ENCODE results near the gene ZIC5. TPM values are rescaled to one million over a fixed set of nuclear protein-coding genes. Genes with fewer than 3 reads are reported as not detected.

The ZIC5 gene
- total RNA-seq, 1 donor from 2014 or later = not detected

DNA sequence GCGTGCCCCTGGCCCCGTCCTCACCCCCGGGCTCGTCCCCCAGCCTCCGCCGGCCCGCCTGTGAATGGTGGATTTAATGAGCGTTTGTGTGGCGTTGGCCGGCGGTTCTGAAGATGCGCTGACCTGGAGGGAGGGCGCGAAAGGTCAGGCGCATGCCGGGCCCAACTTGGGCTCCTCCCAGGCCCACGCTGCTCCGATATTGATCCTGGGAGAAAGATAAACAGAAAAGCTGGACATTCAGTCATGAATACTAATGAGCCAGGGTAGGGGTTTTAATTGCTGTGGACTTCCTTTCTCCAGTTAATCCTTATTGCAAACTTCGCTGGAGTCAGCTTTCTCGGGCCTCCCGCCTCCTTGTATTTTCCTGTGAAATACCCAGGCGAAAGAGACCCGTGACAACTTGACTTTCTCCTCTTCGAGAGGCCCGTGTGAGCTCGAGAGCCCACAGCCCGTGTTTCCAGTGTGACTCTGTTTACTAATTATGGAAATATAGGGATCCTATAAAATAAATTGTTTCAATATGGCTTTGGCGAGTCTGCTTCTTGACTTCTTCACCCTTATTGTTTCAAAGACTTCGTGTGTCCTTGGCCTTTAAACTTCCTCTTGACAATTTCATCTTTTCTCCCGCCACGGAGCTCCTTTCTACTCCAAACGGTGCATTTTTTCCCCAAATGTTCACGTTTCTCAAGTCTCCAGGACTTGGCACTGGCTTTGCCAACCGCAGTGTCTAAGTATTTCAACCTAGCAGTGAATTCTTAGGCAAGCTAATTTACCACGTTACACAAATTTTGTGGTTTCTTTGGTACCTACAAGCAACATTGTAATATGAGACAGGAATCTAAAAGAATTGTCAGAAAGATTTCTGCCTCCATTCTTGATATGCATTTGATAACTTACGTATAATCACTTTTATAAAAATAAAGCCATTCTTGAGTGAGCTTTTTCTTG is 20.5 kb upstream of the ZIC5 start:
- Mint-ChIP-seq H3K9me3 (no peaks in the 10 kb centered on the region), H3K4me1 (ENCODE audit: low read depth) (peaks cover 14% of the 10 kb centered on the region), H3K36me3 (ENCODE audit: low read depth) (peaks cover 3% of the 10 kb centered on the region), H3K4me3 (ENCODE audit: low read depth) (no peak overlapping the region), H3K27me3 (ENCODE audit: low read depth) (peaks cover 91% of the 10 kb centered on the region), H3K27ac (peak overlapping the region; percentile 63)
- no peak for DNase-seq (ENCODE audit: low spot score)
- intact Hi-C loops (cut with micrococcal nuclease) = loop anchor here (2.0 kb wide), 1 partner anchor 17 kb away; no protein-coding TSS in a partner anchor

DNA sequence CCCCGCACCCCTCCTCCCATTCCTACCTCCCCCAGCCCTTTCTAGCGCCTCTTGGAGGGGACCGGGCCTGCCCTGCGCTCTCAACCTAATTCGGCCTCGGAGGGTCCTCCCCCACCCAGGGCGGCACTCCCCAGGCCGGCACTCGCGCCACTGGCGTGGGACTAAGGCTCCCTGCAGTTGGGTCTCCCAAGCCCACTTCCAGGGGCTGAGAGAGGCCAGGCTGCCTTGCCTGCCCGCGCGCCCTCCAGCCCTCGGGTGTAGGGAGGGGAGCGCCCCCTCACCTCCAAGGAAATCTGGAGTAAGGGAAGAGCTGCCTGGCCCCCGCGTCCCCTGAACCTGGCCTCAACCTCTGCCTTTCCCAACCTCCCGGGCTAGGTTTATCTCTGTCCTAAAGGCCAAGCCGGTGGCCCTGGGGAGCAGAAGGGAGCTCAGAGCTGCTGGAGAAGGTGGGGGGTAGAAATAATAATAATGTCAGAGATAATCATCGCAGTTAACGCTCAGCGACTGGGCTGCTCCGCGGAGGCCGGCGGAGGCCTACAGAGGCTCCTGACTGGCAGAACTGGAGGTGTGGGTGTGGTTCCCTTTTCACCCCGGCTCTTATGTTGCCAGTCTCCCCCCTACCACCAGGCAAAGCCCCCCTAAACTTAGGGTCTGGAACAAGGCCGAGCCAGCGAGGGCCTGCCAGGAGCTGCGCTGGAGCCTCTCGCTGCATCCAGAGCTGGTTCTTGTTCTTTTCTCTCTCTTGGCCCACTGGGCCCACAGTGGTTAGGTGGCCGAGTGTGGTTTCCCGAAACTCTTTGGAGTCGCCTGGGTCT is 19.7 kb upstream of the ZIC5 start:
- H3K4me3 Mint-ChIP-seq (ENCODE audit: low read depth) = no peak overlapping the region
- H3K27me3 Mint-ChIP-seq (ENCODE audit: low read depth) = peaks cover 92% of the 10 kb centered on the region
- peaks cover under 1% of the 10 kb centered on the region for H3K9me3 Mint-ChIP-seq
- peaks cover 4% of the 10 kb centered on the region for H3K36me3 Mint-ChIP-seq (ENCODE audit: low read depth)
- DNase-seq (ENCODE audit: low spot score) = no peak
- H3K4me1 Mint-ChIP-seq (ENCODE audit: low read depth) = peaks cover 14% of the 10 kb centered on the region
- intact Hi-C loops (cut with micrococcal nuclease) = no loop called here
- H3K27ac Mint-ChIP-seq = no peak overlapping the region

DNA sequence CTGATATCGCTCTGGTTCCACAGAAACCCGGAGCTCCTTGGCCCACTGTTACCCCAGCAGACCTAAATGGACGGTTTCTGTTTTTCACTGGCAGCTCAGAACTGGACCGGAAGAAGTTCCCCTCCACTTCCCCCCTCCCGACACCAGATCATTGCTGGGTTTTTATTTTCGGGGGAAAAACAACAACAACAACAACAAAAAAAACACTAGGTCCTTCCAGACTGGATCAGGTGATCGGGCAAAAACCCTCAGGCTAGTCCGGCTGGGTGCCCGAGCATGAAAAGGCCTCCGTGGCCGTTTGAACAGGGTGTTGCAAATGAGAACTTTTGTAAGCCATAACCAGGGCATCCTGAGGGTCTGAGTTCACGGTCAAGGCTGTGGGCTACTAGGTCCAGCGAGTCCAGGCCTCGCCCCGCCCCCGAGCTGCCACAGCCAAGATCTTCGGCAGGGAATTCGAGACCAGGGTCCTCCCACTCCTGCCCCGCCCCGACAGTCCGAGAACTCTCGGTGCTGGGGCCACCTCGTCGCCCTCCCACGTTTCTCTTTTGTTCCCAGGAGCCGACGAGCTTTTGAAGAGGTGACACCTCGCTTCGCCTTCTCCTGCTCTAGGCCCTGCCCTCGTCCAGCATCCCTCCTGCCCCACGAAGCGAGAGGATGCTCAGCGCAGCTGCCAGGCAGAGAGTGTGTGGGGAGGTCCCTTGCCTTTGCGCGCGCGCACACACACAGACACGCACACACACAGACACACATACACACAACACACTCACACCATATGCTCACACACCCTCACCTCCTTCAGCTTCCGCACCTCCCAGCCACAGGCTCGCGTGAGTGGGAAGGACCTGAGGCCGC is 18.8 kb upstream of the ZIC5 start:
- H3K4me1 Mint-ChIP-seq (ENCODE audit: low read depth) = peaks cover 9% of the 10 kb centered on the region
- no peak overlapping the region for H3K4me3 Mint-ChIP-seq (ENCODE audit: low read depth)
- peaks cover 6% of the 10 kb centered on the region for H3K36me3 Mint-ChIP-seq (ENCODE audit: low read depth)
- peaks cover 4% of the 10 kb centered on the region for H3K9me3 Mint-ChIP-seq
- DNase-seq (ENCODE audit: low spot score) = no peak
- H3K27ac Mint-ChIP-seq = no peak overlapping the region
- H3K27me3 Mint-ChIP-seq (ENCODE audit: low read depth) = peaks cover 90% of the 10 kb centered on the region
- intact Hi-C loops (cut with micrococcal nuclease) = no loop called here

DNA sequence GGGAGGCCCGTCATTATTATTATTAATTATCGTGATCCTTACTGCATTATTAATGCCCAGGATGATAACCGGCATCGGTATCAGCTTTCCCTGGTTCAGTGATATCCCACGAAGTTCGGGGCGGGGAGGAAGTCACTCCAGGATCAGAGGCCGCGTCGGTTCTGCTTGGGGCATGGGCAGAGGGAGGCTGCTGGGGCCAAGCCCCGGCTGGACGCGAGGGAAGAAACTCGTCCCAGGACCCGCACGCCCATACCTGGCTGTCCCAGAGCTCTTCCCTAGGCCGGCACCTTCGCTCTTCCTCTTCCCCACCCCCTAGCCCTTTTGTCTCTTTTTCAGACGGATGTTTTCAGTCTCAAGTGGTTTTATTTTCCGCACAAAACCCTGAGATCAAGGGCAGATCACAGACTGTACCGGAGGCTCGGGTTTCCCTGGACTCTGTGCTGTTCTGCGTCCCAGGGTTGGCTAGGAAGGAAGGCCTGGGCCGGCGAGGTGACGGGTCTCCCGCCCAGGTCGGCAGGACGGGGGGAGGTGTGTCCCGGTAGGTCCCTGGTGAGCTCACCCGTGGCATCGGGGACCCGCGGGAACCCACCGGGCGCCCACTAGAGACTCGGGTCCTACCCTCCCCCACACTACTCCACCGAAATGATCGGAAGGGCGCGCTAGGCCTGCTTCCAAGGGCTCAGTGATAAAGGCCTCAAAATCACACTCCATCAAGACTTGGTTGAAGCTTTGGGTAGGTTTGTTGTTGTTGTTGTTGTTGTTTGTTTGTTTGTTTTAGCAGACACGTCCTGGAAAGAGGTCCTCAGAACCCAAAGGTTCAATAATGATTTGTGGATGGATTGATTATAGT is 17.9 kb upstream of the ZIC5 start:
- Mint-ChIP-seq H3K4me3 (ENCODE audit: low read depth) (no peak overlapping the region), H3K27me3 (ENCODE audit: low read depth) (peaks cover 86% of the 10 kb centered on the region), H3K4me1 (ENCODE audit: low read depth) (peaks cover 9% of the 10 kb centered on the region), H3K36me3 (ENCODE audit: low read depth) (peaks cover 6% of the 10 kb centered on the region), H3K9me3 (peaks cover 5% of the 10 kb centered on the region), H3K27ac (no peak overlapping the region)
- intact Hi-C loops (cut with micrococcal nuclease) = no loop called here
- DNase-seq (ENCODE audit: low spot score) = no peak

DNA sequence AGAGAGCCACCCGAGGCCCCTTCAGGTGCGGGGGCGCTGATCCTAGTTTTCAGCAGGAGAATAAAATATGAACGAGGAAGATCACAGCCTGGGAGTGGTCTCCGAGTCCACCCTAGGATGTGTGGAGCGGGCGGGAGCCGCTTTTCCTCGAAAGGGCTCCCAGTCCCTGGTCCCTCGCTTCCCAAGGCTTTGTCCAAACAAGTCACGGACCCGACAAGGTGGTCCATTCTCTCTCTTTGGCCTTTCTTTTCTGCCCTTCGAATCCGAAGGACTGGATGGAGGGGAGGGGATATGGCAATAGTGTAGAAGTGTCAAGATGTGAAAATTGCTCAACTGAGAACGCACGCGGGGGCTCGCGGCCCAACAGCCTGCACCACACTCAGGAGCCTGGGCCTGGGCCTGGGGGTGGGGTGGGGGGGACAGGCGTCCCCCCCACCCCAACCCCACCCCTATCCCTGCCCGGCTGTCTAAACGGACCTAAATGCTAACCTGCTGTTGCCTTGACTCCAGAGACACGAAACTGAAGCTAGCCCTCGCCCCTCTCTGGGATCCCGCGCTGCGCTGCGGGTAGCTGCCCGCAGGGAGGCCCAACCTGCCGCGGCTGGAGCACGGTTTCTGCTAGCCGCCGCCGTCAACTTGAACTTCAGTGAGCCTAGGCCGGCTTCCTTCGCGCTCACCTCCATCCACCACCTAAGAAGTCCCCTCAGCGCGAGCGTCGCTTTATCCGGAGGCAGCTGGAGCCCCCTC is 17.1 kb upstream of the ZIC5 start:
- intact Hi-C loops (cut with micrococcal nuclease) = no loop called here
- Mint-ChIP-seq H3K4me1 (ENCODE audit: low read depth) (peaks cover 9% of the 10 kb centered on the region), H3K9me3 (peaks cover 9% of the 10 kb centered on the region), H3K36me3 (ENCODE audit: low read depth) (peaks cover 6% of the 10 kb centered on the region), H3K27me3 (ENCODE audit: low read depth) (peaks cover 86% of the 10 kb centered on the region), H3K4me3 (ENCODE audit: low read depth) (no peak overlapping the region), H3K27ac (no peak overlapping the region)
- no peak for DNase-seq (ENCODE audit: low spot score)

DNA sequence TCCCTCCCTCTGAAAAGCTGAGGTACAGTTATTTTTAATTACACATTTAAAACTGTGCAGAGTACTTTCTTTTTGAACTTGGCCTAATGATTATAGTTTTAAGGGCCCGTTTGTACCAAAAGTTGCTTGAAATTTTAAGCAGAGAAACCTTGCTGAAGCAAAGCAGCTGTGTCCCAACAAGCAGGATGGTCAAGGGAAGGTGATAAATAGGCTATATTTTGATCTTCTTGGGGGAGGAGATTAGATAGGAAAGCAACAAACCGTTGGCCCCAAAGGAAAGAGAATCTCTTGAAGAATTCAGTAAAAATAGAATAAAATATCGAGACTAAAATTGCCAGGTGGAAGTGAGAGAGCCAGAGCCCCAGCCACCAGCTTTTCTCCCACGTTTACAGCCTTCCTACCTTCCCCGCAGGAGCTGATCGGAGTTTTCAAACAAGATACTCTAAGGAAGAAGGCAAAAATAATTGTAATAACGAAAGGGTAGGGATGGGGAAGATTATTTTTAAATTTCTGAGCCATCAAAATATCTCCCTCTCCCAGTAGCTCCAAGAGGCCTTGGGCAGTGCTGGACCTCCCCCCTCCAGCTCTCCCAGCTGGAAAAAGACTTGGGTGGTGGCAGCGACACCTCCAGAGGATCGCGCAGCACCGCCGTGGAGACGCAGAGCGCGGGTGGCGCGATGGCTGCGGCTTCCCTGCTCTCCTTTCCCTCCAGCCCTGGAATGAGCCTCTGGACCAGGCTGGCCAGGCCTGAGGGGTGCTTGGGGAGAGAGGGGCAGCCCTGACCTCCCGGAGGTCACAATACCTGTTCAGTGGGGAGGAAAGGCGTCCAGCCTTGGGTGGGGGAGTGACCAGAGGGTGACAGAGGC is 15.8 kb upstream of the ZIC5 start:
- Mint-ChIP-seq H3K36me3 (ENCODE audit: low read depth) (peaks cover 6% of the 10 kb centered on the region), H3K27ac (no peak overlapping the region)
- intact Hi-C loops (cut with micrococcal nuclease) = loop anchor here (2.0 kb wide), 1 partner anchor 29 kb away; no protein-coding TSS in a partner anchor

DNA sequence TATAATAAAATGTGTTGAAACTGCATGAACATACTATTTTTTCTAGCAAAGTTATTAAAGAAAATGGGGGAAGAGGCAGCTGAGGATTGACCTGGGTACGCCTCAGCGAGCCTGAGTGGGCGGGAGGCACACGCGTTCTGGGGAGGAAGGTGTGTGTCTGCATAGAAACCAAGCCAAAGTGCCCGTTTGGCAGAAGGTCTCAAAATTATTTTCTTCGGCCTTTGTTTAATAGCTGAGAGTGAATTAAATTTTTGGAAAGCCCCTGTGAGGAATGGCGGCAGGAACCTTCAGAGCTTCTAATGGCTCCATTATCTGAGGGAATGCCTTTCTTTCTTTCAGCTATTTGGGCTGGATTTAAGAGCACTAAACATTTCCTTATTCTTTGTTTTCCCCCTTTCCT is 15.2 kb upstream of the ZIC5 start:
- peaks cover 81% of the 10 kb centered on the region for H3K27me3 Mint-ChIP-seq (ENCODE audit: low read depth)
- H3K36me3 Mint-ChIP-seq (ENCODE audit: low read depth) = peaks cover 6% of the 10 kb centered on the region
- peaks cover 6% of the 10 kb centered on the region for H3K4me1 Mint-ChIP-seq (ENCODE audit: low read depth)
- no peak overlapping the region for H3K27ac Mint-ChIP-seq
- no peak for DNase-seq (ENCODE audit: low spot score)
- H3K9me3 Mint-ChIP-seq = peaks cover 9% of the 10 kb centered on the region
- H3K4me3 Mint-ChIP-seq (ENCODE audit: low read depth) = no peak overlapping the region
- intact Hi-C loops (cut with micrococcal nuclease) = loop anchor here (2.0 kb wide), 1 partner anchor 28 kb away; no protein-coding TSS in a partner anchor

More for the DNA sequence above, 15.8 kb upstream of the ZIC5 start:
- H3K4me3 Mint-ChIP-seq (ENCODE audit: low read depth) = no peak overlapping the region
- peaks cover 87% of the 10 kb centered on the region for H3K27me3 Mint-ChIP-seq (ENCODE audit: low read depth)
- no peak for DNase-seq (ENCODE audit: low spot score)
- peaks cover 6% of the 10 kb centered on the region for H3K4me1 Mint-ChIP-seq (ENCODE audit: low read depth)
- H3K9me3 Mint-ChIP-seq = peaks cover 9% of the 10 kb centered on the region

DNA sequence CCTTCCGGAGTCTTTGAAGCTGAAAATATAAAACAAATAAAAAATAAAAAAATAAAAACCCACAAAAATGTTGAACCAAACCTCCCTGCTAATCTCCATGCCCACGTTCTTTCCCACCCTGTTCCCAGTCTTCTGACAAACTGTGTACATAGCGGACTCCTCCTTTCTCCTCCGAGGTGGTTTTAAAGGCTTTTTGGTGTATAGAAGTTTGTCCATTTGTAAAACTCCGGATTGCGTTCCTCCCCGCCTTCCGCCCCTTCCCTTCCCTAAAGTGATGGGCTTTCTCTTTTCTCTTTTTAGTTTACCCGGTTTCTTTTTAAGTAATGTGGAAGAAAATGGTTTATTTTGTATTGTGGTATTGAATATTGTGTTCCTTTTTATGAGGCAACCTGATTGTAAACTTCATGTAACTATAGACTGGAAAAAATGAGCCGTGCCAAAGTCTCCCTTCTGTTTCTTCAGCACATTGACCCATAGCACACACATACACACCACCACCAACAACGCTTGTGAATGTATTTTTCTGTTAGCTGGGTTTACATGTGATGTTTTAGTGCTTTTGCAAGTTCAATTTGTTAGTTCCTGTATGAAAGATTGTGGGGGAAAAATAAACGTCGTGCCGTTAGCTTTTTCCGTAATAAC is 14.4 kb upstream of the ZIC5 start:
- intact Hi-C loops (cut with micrococcal nuclease) = loop anchor here (2.0 kb wide), 1 partner anchor 27 kb away; no protein-coding TSS in a partner anchor
- Mint-ChIP-seq H3K27me3 (ENCODE audit: low read depth) (peaks cover 75% of the 10 kb centered on the region), H3K27ac (peak overlapping the region; percentile 46), H3K4me1 (ENCODE audit: low read depth) (peaks cover 6% of the 10 kb centered on the region), H3K4me3 (ENCODE audit: low read depth) (no peak overlapping the region), H3K9me3 (peaks cover 9% of the 10 kb centered on the region), H3K36me3 (ENCODE audit: low read depth) (peaks cover 6% of the 10 kb centered on the region)
- no peak for DNase-seq (ENCODE audit: low spot score)

DNA sequence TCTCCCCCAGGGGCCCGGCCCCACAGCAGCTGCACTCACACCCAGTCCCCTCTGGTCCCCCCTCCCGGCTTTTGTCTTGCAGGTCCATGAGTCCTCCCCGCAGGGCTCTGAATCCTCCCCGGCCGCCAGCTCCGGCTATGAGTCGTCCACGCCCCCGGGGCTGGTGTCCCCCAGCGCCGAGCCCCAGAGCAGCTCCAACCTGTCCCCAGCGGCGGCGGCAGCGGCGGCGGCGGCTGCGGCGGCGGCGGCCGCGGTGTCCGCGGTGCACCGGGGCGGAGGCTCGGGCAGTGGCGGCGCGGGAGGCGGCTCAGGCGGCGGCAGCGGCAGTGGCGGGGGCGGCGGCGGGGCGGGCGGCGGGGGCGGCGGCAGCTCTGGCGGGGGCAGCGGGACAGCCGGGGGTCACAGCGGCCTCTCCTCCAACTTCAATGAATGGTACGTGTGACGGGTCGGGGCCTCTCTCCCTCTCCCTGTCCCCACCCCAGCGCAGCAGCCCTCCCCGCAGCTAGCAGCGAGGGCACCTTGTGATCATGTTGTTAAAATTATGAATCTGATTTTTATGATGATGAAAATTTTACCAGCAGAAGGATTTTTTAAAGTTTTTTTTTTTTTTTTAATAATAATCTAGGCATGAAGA is 13.8 kb upstream of the ZIC5 start:
- Mint-ChIP-seq H3K36me3 (ENCODE audit: low read depth) (peaks cover 6% of the 10 kb centered on the region), H3K9me3 (peaks cover 9% of the 10 kb centered on the region), H3K27me3 (ENCODE audit: low read depth) (peaks cover 70% of the 10 kb centered on the region), H3K4me1 (ENCODE audit: low read depth) (peaks cover 6% of the 10 kb centered on the region), H3K27ac (no peak overlapping the region), H3K4me3 (ENCODE audit: low read depth) (no peak overlapping the region)
- DNase-seq (ENCODE audit: low spot score) = no peak
- intact Hi-C loops (cut with micrococcal nuclease) = no loop called here
